Keratinocyte (primary cell): ENCODE data around the gene RFX2. TPM values are rescaled to one million over a fixed set of nuclear protein-coding genes. Genes with fewer than 3 reads are reported as not detected.
A peak's percentile ranks its signal among the peaks of the same experiment; 100 is the strongest.

ENCODE experiments used
- DNase-seq: peaks from one replicate; pipeline ENCODE4 v3.0.0-alpha.2; 2011; ENCODE audit warnings: low read depth, missing footprints, low spot score
- FAIRE-seq: peaks from 2 replicates; lab custom pipeline; 2011; peaks lifted over from hg19 to GRCh38; lab: Jason Lieb, UNC
- H2AFZ ChIP-seq: 2 replicates; pipeline ENCODE4 v1.6.0; 2012; ENCODE audit warnings: low read length, control low read depth, inconsistent platforms; ENCODE audit not compliant: control insufficient read depth
- H3K27ac ChIP-seq: 2 replicates; pipeline ENCODE4 v1.5.1; 2011; ENCODE audit warnings: low read length; ENCODE audit not compliant: control insufficient read depth, insufficient read depth
- H3K27me3 ChIP-seq: 3 replicates; pipeline ENCODE4 v1.6.0; 2011; ENCODE audit warnings: low read length; ENCODE audit not compliant: control insufficient read depth, insufficient read depth; ENCODE audit errors: extremely low read depth
- H3K36me3 ChIP-seq, 2 experiments: 2 replicates in 1 of 2; 3 replicates in 1 of 2; pipeline ENCODE4 v1.5.1; 2011; ENCODE audit warnings: low read length in 2 of 2, mild to moderate bottlenecking in 1 of 2; ENCODE audit not compliant: control insufficient read depth in 2 of 2, insufficient read depth in 2 of 2; ENCODE audit errors: extremely low read depth in 1 of 2
- H3K4me1 ChIP-seq: 3 replicates; pipeline ENCODE4 v1.5.1; 2011; ENCODE audit warnings: low read length; ENCODE audit not compliant: control insufficient read depth, insufficient read depth; ENCODE audit errors: extremely low read depth
- H3K4me2 ChIP-seq: 3 replicates; pipeline ENCODE4 v1.6.0; 2011; ENCODE audit warnings: low read depth, low read length; ENCODE audit not compliant: control insufficient read depth, insufficient read depth; ENCODE audit errors: extremely low read depth
- H3K4me3 ChIP-seq, 3 experiments: fragments of 200-600 bp in 1 of 3; sonication (generic) in 1 of 3; 2 replicates in 2 of 3; 3 replicates in 1 of 3; pipeline ENCODE4 v1.5.1; 2011 to 2016; ENCODE audit warnings: low read length in 3 of 3, mild to moderate bottlenecking in 3 of 3, control low read depth in 2 of 3, inconsistent platforms in 1 of 3, low read depth in 1 of 3, mixed read lengths in 1 of 3, mixed run types in 1 of 3, moderate library complexity in 1 of 3; ENCODE audit not compliant: control insufficient read depth in 2 of 3, insufficient read depth in 2 of 3; ENCODE audit errors: extremely low read depth in 1 of 3
- H3K79me2 ChIP-seq: 2 replicates; pipeline ENCODE4 v1.6.0; 2012; ENCODE audit warnings: low read length; ENCODE audit not compliant: control insufficient read depth, insufficient read depth
- H3K9ac ChIP-seq: 3 replicates; pipeline ENCODE4 v1.6.0; 2011; ENCODE audit warnings: low read length; ENCODE audit not compliant: control insufficient read depth, insufficient read depth; ENCODE audit errors: extremely low read depth
- H3K9me1 ChIP-seq: 3 replicates; pipeline ENCODE4 v1.6.0; 2011; ENCODE audit warnings: low read length; ENCODE audit not compliant: control insufficient read depth, insufficient read depth; ENCODE audit errors: extremely low read depth
- H3K9me3 ChIP-seq: 2 replicates; pipeline ENCODE4 v1.5.1; 2012; ENCODE audit warnings: low read depth, low read length; ENCODE audit not compliant: control insufficient read depth
- H4K20me1 ChIP-seq: 3 replicates; pipeline ENCODE4 v1.6.0; 2011; ENCODE audit warnings: low read length; ENCODE audit not compliant: control insufficient read depth, insufficient read depth; ENCODE audit errors: extremely low read depth
- CTCF ChIP-seq, 3 experiments: IDR thresholded peaks in 1 of 3; conservative IDR thresholded peaks in 1 of 3; optimal IDR thresholded peaks in 1 of 3; 2 replicates in 2 of 3; 3 replicates in 1 of 3; pipeline versions ENCODE3 to v1.5.1; 2011; ENCODE audit warnings: low read length in 3 of 3, mild to moderate bottlenecking in 3 of 3, moderate library complexity in 2 of 3, control low read depth in 1 of 3, inconsistent platforms in 1 of 3; ENCODE audit not compliant: insufficient read depth in 2 of 3; ENCODE audit errors: extremely low read depth in 1 of 3
- EZH2 ChIP-seq: IDR thresholded peaks from one replicate; pipeline ENCODE4 v1.6.1; 2012; ENCODE audit warnings: inconsistent platforms, mild to moderate bottlenecking, low read length, moderate library complexity
- dilution Hi-C: fragments of 300-500 bp; cut with MboI; formaldehyde crosslinking; loops from one replicate; pipeline ENCODE4 v1.7.0; 2020; ENCODE audit warnings: low sequenced_read_pairs; ENCODE audit not compliant: extremely low pct_ligation_motif_present
- polyA plus RNA-seq, 5 experiments: library from polyadenylated mRNA; depleted of rRNA in 3 of 5; stranded (reverse) in 3 of 5; stranded (forward) in 1 of 5; unstranded in 1 of 5; fragments of >200 nt; gene quantifications; 1 replicate in 1 of 5; 2 replicates in 3 of 5; 3 replicates in 1 of 5; pipeline versions ENCODE4 v1.2.1 to v1.2.3, GENCODE V29; 2011 to 2012; ENCODE audit warnings: missing spikeins in 2 of 5, low read depth in 1 of 5, low replicate concordance in 1 of 5

RFX2 gene
- polyA plus RNA-seq, 1 donor (not counting 4 experiments of a cell fraction or from before 2014, with no cell fraction given): 5.8 TPM

- Histone ChIP-seq H3K9me1 (no peaks in the 10 kb centered on the region), H2AFZ (no peak overlapping the region), H4K20me1 (no peaks in the 10 kb centered on the region), H3K4me2 (no peak overlapping the region), H3K27ac (no peak overlapping the region), H3K4me3 (no peak overlapping the region), H3K4me1 (peaks cover 31% of the 10 kb centered on the region), H3K9me3 (no peaks in the 10 kb centered on the region), H3K36me3 (no peaks in the 10 kb centered on the region), H3K79me2 (peaks cover 6% of the 10 kb centered on the region), H3K9ac (no peak overlapping the region), H3K27me3 (no peaks in the 10 kb centered on the region)
- no peak for TF ChIP-seq EZH2
- no peak for TF ChIP-seq CTCF (optimal IDR thresholded peaks at IDR 0.05 in 1 of 3, IDR thresholded peaks at IDR 0.05 in 1 of 3, conservative IDR thresholded peaks at IDR 0.05 in 1 of 3; ENCODE audit: extremely low read depth in 1 of 3, insufficient read depth in 2 of 3, low read length in 3 of 3)
- DNase-seq (no peak), FAIRE-seq (peak; percentile 26)
- dilution Hi-C loops: no loop called here
These were observed 40.1 kb downstream of the RFX2 start for GRCh38 chr19:6070207-6070681.

GRCh38 chr19:6069268-6069791, 41.0 kb downstream of the RFX2 start:
- no peak for DNase-seq
- no peak overlapping the region for H2AFZ ChIP-seq
- H3K4me3 ChIP-seq: no peak overlapping the region
- no peak overlapping the region for H3K9ac ChIP-seq
- H3K79me2 ChIP-seq: no peaks in the 10 kb centered on the region
- no peak overlapping the region for H3K4me2 ChIP-seq
- dilution Hi-C loops: no loop called here
- no peaks in the 10 kb centered on the region for H3K36me3 ChIP-seq
- no peaks in the 10 kb centered on the region for H3K9me1 ChIP-seq
- H3K9me3 ChIP-seq: no peaks in the 10 kb centered on the region
- H3K27me3 ChIP-seq: no peaks in the 10 kb centered on the region
- no peak for FAIRE-seq
- no peak overlapping the region for H3K27ac ChIP-seq
- no peak for TF ChIP-seq CTCF (optimal IDR thresholded peaks at IDR 0.05 in 1 of 3, IDR thresholded peaks at IDR 0.05 in 1 of 3, conservative IDR thresholded peaks at IDR 0.05 in 1 of 3; ENCODE audit: extremely low read depth in 1 of 3, insufficient read depth in 2 of 3, low read length in 3 of 3)
- TF ChIP-seq EZH2: no peak
- H3K4me1 ChIP-seq: peaks cover 40% of the 10 kb centered on the region
- H4K20me1 ChIP-seq: no peaks in the 10 kb centered on the region
